ENCODE measurements around the gene KNOP1.

The KNOP1 gene

DNA sequence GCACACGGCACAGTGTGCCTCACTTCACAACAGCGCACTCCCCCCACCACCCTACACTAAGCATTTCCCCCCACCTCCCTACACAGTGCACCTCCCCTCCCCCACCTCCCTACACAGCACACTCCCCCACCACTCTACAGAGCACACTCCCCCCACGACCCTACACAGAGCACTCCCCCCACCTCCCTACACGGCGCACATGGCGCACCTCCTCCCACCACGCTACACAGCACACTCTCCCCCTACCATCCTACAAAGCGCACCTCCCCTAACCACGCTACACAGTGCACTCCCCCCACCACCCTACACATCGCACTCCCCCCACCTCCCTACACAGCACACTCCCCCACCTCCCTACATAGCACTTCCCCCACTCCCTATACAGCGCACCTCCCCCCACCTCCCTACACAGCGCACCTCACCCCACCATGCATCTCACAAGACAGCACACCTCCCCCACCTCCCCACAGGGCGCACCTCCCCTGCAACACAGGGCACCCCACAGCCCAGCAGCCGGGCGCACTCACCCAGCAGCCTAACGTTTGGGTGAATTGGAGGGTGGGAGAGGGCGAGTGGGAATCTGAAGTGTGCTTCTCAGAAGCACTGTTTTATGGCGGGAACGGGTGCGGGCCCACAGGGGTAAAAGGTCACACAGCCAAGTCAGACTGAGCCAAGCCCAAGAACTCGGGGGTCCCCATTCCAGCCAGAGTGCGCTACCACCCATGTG is 10.3 kb downstream of the KNOP1 start:
- no peak for DNase-seq

DNA sequence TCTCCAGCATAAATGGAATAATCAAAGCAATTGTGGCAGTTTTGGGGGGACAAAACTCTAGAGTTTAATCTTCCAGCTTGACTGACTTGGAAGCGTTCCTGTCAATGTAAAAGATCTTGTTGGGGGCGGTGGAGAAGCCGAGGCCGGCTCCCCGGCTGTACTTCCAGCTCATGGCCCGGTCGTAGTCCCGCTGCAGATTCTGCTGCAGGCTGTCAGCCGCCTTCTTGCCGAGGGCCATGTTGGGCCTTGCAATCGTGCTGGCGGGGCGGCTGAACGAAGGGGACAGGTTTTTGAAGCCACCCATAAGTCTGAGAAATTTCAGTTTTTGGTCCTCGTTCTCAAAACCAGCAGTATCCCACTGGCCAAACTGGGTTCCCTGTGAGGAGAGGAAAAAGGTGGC is 11.2 kb downstream of the KNOP1 start:
- DNase-seq, result no peak

DNA sequence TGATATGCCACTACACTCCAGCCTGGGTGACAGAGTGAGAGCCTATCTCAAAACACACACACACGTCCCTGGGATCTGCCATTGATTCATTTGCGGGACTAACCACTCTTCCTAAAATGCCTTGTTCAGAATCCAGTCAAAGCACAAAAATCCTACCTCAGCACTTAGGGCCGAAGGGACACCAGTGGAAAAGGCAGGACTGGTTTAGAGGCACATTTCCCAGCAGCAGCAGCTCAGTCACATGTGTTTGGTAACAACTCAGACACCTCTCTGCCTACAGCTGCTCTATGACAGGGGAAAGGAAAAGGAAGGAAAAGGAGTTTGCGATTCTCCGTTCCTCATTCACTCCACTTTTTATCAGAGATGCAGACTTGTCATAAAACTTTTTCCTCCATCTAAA is 12.2 kb downstream of the KNOP1 start:
- DNase-seq, result no peak

DNA sequence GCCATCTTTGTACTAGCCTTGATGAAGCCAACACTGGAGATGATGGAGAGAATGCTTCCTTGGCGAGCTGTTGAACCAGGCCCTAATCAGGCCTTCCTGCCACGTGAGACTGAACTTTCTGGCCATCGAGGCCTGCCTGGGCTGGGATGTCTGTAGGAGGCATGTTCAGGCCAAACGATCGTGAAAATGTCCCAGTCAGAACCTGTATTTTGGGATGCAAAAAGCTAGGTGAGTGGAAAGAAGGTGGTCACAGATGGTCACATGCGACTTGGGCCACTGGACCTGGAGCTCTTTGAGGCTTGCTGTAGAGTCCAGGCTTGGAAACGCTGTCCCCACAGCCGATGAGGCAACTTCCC is 12.9 kb downstream of the KNOP1 start:
- no peak for DNase-seq

DNA sequence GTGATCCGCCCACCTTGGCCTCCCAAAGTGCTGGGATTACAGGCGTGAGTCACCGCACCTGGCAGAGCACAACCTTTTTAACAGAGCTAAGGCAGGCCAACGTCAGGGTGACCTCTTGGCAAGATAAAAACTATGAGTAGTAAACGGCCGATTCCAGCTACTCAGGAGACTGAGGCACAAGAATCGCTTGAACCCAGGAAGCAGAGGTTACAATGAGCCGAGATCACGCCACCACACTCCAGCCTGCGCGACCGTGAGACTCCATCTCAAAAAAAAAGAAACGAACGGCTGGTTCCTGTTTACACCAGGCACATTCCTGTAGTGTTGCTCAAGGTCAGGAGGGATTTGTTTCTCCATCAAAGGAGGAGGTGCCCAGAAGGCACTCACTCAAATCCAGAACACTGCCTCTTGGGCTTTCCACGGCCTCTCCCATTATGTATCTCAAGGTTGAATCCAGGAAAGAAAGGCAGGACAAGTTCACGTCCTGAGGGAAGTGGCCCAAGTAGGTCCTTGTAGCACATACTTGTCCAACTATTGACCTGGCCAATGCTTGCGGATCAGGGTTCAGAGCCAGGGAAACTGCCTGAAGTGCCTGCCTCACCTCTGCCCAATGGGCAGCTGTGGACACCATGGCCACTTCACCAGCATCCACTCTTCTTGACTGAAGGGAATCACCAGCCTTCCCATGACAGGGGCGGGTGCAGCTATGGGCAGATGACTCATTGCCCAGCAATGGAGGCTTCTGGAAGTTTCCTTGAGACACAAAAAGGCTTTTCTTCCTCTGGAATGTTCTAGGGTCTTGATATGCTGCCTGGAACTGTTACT is 13.5 kb downstream of the KNOP1 start:
- peak; percentile 63 for DNase-seq

DNA sequence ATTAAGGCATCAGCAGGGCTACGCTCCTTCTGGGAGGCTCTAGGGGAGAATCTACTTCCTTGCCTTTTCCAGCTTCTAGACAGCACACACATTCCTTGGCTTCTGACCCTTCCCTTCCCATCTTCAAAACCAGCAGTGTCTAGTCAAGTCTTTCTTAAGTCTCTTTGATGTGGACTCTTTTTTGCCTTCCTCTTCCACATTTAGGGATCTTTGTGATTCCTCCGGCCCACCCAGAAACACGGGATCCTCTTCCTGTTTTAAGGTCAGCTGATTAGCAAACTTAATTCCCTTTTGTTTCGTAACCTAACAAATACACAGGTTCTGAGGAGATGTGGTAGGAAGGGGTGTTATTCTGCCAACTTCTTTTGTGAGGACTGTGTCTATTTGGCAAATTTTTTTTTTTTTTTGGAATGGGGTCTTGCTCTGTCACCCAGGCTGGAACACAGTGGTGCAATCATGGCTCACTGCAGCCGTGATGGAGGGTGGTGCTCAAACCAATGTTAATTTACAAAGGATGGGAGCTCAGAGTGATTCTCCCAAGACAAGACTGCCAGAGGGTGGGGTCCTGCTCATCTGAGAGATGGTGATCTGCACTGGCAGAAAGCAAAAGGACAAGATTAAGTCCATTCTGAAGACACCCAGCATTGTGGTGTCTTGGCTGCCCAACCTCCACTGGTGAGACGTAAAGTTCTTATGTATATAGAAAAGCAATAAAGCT is 14.7 kb downstream of the KNOP1 start:
- no peak for DNase-seq

DNA sequence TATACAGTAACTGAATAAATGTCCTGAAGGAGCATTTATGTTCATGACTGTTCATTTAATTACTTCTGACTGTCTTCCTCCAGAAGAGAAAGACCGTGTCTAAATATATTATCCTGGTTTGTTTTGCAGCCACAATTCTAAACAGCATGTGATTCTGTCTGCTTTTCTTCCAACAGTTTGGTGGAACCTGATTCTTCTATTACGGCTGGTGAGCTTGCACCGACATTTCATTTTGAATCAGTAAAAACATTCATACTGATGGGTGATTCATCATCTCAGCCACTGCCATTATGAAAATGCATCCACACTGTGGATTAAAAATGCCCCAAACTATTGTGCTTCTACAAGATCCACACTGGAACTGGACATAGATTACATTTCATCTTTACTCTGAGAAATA is 16.9 kb downstream of the KNOP1 start:
- DNase-seq, result no peak

DNA sequence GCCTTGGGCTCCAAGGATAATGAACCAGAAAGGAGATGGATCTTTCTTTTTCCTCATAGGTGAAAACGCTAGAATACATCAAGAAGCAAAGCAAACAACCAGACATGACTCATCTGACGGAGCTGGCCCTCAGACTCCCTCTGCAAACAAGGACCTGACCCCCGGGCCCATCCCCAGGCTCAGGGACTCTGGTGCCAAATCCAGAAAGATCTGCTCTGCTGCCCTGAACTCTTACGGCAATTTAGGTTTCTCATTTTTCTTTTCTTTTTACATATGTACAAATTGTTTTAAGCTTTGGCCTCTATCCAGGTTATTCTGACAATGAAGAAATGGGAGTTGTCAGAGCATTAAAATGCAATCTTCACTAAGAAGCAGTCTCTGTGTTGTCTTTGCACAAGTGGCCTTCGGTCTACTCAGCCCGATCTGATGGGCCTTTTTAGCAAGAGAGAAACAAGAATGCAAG is 17.7 kb downstream of the KNOP1 start:
- DNase-seq, result peak; percentile 16

DNA sequence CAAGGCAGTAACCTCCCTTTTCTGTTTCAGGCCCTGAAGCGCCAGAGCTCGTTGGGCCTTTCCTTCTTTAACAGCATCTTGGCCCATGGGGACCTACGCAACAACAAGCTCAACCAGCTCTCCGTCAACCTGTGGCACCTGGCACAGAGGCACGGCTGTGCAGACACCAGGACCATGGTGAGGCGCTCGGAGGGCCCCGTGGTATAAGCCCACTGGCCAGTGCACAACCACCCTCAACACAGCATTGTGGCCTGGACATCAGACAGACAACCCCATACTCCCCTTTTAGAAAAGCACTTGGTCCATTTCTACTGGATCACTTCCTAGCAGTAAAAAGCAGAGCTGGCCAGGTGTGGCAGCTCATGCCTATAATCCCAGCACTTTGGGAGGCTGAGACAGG is 18.6 kb downstream of the KNOP1 start:
- DNase-seq, result no peak

DNA sequence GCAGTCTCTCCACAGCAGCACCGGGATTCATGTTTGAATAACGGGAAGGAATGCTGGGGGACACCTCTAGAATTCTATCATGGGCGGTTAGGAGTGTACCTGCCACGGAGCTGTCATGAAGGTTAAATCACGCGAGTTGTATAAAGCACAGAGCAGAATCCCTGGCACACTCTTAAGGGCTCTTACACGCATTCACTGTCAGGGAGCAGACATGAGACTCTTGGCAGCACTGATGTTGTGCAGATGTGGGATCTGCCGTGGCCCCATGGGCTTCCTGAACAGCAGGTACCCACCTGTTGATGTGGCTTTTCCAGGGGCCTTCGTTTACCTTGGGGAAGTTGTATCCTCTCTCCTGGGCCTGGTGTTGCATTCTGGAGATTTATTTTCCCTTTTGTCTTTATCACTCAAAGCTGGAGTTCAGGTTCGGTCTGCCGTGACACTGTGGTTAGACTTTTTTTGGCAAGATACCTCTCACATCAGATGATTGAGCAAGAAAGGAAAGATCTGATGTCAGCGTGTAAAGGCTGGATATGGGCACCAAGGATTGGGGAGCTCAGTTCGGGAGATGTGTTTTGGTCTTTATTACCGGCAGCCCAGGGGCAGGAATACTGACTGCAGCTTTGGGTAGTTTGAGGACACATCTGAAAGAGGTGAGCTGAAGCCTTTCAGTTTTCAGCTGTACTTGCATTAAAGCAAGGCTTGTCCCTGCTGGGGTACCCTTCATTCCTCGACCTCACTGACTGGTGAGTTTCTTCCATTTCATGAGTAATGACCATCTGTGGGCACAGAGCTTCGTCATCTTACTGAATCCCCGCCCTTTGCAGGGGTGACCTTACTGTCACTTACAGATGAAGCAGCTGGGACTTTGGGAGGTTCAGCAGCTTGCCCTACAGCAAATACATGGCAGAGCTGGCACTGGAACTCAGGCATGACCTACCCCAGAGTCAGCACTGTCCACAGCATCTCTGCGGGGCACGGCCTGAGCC is 19.3 kb downstream of the KNOP1 start:
- DNase-seq, result no peak

DNA sequence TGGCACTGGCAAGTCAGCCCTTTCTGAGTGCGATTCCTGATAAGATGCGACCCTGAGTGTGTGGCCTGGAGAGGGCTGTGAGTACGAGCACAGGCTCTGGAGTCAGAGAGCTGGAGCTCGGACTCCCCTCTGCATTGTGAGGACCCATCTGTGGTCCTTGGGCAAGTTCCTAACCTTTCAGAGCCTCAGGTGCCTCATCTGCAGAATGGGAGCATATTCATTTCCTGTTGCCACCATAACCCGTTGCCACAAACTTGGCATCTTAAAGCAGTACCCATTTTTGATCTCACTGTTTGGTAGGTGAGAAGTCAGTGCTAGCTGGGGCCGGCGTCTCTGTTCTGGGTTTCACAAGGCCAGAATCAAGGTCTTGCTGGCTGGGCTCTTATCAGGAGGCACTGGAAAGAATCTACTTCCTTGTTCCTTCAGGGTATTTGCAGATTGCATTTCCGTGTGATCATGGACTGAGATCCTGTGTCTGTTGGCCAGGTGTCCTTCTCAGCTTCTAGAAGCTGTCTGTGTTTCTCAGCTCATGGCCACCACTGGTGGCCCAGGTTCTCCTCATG is 20.2 kb downstream of the KNOP1 start:
- no peak for DNase-seq

DNA sequence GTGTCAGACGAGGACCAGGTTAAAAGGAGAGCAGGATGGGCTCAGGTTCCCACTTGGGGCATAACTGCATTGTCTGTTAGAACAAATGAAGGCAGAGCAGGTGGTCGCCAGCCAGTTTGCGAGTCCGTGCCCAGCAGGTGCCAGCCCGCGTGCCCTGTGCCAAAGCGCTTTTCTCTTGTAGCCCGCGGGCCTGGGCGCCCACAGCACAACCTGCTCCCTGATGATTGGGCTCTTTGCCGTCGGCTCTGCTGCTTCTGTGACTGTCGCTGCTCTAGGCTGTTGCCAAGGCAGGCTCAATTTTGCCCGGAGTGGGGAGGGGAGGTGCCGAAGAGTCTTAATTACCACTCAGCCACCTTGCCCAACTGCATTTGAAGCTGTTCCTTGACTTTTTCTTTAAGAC is 21.1 kb downstream of the KNOP1 start:
- no peak for DNase-seq

DNA sequence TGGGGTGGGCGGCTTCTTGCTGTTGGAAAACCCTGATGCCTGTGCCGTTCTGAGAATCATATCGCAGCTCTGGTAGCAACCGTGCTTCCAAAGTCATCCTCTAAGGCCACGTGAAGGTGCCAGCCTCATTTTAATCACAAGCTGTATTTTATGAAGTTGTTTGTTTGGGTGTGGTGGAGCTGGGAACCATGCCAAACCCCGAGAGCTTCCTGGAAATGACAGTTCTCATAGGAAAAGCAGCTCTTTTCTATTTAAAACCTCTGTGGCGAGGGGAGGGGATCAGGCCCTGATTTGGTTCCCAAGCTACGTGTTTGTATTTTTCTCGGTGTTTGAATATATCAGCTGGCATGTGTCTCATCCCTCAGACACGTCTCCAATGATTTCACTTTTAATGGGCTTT is 21.7 kb downstream of the KNOP1 start:
- peak; percentile 78 for DNase-seq

DNA sequence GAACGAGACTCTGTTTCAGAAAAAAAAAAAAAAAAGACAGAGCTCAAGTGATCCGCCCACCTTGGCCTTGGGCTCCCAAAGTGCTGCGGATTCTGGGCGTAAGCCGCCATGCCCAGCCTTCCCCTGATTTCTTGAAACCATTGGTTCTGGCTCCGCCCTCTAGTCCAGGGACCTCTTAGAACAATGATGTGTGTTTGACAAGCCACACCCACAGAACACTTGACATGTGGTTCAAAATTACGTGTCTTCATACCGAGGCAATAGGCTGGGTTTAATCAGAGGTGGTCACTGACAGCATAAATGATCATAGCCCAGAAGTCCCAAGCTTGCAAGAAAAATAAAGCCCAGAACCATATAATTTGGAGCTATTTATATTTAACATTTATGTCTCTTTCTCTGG is 23.0 kb downstream of the KNOP1 start:
- no peak for DNase-seq

DNA sequence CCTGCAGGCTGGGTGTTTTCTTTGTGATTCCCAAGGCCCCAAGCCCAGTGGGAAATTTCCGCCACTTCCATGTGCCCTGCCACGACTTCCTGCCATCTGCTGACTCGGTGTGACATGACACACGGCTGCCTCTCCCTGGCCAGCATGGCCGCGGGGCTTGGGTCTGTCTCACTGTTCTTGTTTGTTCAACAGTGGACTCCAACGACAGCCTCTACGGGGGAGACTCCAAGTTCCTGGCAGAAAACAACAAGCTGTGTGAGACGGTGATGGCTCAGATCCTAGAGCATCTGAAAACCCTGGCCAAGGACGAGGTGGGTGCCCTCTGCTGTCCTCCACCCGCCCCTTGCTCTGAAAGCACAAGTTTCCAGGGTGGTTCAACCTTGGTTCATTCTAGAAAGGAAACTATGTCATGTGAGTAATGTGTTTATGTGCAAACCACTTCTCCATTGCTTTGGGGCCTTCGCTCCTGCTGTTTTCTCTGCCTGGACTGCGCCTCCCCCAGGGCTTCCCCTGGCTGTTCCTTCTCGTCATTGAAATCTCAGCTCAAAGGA is 26.8 kb downstream of the KNOP1 start:
- peak; percentile 30 for DNase-seq

DNA sequence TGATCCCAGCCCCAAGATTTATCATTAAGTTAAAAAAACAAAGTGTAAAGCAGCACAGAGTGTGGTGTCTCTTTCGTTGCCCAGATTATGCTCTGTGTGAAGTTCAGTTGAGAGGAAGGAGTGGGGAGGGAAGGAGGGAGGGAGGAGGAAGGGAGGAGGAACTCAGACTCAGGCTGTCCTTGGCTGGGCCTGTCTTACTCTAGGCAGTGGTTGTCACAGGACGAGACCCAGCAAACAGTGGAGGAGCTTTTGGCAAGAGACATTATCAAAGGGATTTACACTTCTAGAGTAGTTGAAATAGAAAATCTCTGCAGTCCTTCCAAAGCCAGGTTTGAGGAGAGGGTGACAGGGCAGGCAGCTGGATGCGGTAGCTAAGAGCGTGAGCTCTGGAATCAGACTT is 27.8 kb downstream of the KNOP1 start:
- no peak for DNase-seq

DNA sequence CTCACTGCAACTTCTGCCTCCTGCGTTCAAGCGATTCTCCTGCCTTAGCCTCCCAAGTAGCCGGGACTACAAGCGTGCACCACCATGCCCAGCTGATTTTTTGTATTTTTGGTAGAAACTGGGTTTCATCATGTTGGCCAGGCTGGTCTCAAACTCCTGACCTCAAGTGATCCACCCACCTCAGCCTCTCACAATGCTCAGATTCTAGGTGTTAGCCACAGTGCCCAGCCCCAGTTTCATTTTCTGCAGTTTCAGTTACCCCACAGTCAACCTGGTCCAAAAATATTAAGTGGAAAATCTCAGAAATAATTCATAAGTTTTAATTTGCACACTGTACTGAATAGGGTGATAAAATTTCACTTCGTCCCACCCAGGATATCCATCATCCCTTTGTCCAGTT is 28.7 kb downstream of the KNOP1 start:
- no peak for DNase-seq

DNA sequence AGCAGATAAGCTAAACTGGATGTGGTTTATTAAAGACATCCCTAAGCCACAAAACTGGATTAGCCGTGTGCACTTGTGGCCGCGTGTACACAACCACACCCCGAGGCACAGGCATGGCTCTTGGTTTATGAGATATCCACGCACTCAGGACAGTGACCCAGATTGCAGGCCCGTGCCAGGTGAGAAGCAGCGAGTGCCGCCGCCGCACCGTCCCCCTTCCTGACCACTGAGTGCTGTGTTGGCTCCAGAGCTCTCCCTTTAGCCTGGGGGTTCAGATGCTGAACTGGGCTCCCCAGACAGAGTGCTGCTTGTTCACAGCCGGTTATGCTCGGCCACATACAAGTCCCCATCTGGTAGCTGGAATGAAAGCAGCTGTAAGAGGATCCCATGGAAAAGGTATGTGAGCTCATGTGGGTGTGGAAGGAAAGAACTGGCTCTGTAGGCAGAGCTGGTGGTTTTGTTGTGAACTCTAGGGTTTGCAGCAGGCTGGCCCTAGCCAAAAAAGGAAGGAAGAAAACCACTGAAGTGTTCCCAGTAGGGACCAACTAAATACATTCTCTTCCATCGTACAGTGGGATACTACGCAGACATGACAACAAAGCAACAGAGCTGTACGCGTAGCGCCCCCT is 29.5 kb downstream of the KNOP1 start:
- DNase-seq, result no peak

DNA sequence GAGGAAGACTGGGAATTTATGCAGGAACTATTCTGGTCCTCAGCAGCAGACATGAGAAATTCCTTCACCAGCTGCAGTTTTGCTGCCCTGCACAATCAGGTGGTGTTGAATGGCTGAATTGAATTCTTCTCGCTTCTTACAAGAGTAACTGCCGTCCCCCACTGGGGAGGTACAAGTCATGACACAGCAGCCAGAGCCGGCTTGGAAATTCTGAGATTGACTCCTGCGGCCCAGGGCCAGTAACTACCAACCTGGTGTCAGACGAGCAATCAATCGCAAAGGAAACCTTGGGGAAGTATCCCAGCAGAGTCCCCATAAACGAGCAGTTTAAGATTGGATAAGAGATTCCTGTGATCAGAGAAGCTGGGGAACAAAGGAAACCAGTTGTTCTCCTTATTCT is 30.7 kb downstream of the KNOP1 start:
- no peak for DNase-seq

DNA sequence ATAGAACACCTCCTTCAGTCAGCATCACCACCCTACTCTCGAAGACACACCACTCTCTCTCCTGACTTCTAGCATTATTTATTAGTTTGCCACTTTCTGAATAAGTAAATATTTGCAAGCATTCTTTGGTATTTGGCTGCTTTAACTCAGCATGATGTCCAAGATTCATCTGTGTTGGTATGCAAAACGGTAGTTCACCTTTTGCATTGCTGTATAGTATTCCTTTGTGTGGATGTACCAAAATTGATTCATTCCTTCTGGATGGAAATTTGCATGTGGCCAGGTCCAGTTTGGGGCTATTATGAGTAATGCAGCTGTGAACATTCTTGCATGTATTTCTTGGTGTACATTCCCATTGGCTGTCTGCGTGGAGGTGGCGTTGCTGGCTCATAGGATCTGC is 32.9 kb downstream of the KNOP1 start:
- no peak for DNase-seq
